Nephron (organoid): ENCODE results near the gene RADIL.
"Not testable (repeated sequence)": the region's sequence is repeated elsewhere in the genome, so short reads cannot be mapped to it uniquely, and the experiment has no call there.

Experiments used
- H3K27ac Mint-ChIP-seq, 3 experiments: 2 replicates each; pipeline ENCODE4 v1.8.0; 2020; ENCODE audit warnings: mixed read lengths in 3 of 3, mild to moderate bottlenecking in 2 of 3, moderate library complexity in 1 of 3
- H3K27me3 Mint-ChIP-seq: 2 replicates; pipeline ENCODE4 v1.8.0; 2021; ENCODE audit warnings: low read depth, mild to moderate bottlenecking, moderate library complexity, mixed read lengths
- H3K36me3 Mint-ChIP-seq: 2 replicates; pipeline ENCODE4 v1.8.0; 2020; ENCODE audit warnings: low read depth, mixed read lengths
- H3K4me1 Mint-ChIP-seq: 2 replicates; pipeline ENCODE4 v1.8.0; 2020; ENCODE audit warnings: mixed read lengths
- H3K4me3 Mint-ChIP-seq, 3 experiments: 2 replicates each; pipeline ENCODE4 v1.8.0; 2020; ENCODE audit warnings: mild to moderate bottlenecking in 3 of 3, mixed read lengths in 3 of 3, moderate library complexity in 2 of 3
- H3K9me3 Mint-ChIP-seq: 2 replicates; pipeline ENCODE4 v1.8.0; 2020; ENCODE audit warnings: mixed read lengths
- CTCF ChIP-seq, 3 experiments: fragments of 200-600 bp; sonication (generic); IDR thresholded peaks; one replicate each; pipeline ENCODE4 v1.5.0; 2021; ENCODE audit warnings: antibody characterized with exemption in 3 of 3; ENCODE audit not compliant: unreplicated experiment in 3 of 3

Gene RADIL

GRCh38 chr7:4803397-4804241, 79.9 kb downstream of the RADIL start:
- no peaks in the 10 kb centered on the region for H3K4me1 Mint-ChIP-seq
- no peak overlapping the region for H3K4me3 Mint-ChIP-seq
- no peaks in the 10 kb centered on the region for H3K9me3 Mint-ChIP-seq
- peaks cover 29% of the 10 kb centered on the region for H3K27me3 Mint-ChIP-seq
- H3K36me3 Mint-ChIP-seq: no peaks in the 10 kb centered on the region
- no peak for TF ChIP-seq CTCF (IDR thresholded peaks at IDR 0.05; ENCODE audit: unreplicated experiment in 3 of 3)
- peak overlapping the region in 2 of 3 experiments; percentile 28 for H3K27ac Mint-ChIP-seq

DNA sequence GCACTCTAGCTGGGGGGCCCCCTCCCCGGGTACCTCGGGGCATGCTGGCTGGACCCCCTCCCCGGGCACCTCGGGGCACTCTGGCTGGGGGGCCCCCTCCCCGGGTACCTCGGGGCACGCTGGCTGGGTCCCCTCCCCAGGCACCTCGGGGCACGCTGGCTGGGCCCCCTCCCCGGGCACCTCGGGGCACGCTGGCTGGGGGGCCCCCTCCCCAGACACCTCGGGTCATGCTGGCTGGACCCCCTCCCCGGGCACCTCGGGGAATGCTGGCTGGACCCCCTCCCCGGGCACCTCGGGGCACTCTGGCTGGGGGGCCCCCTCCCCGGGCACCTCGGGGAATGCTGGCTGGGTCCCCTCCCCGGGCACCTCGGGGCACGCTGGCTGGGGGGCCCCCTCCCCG, 80.9 kb downstream of the RADIL start:
- H3K36me3 Mint-ChIP-seq, H3K4me1 Mint-ChIP-seq, H3K27ac Mint-ChIP-seq, H3K9me3 Mint-ChIP-seq, H3K4me3 Mint-ChIP-seq: not testable (repeated sequence)
- H3K27me3 Mint-ChIP-seq: peaks cover 21% of the 10 kb centered on the region

- H3K9me3 Mint-ChIP-seq: no peaks in the 10 kb centered on the region
- no peaks in the 10 kb centered on the region for H3K36me3 Mint-ChIP-seq
- H3K27ac Mint-ChIP-seq: no peak overlapping the region
- no peak overlapping the region for H3K4me3 Mint-ChIP-seq
- H3K4me1 Mint-ChIP-seq: no peaks in the 10 kb centered on the region
- TF ChIP-seq CTCF (IDR thresholded peaks at IDR 0.05; ENCODE audit: unreplicated experiment in 3 of 3): no peak
- H3K27me3 Mint-ChIP-seq: peaks cover 15% of the 10 kb centered on the region
Observed at GRCh38 chr7:4801839-4802231, 81.7 kb downstream of the RADIL start.

DNA sequence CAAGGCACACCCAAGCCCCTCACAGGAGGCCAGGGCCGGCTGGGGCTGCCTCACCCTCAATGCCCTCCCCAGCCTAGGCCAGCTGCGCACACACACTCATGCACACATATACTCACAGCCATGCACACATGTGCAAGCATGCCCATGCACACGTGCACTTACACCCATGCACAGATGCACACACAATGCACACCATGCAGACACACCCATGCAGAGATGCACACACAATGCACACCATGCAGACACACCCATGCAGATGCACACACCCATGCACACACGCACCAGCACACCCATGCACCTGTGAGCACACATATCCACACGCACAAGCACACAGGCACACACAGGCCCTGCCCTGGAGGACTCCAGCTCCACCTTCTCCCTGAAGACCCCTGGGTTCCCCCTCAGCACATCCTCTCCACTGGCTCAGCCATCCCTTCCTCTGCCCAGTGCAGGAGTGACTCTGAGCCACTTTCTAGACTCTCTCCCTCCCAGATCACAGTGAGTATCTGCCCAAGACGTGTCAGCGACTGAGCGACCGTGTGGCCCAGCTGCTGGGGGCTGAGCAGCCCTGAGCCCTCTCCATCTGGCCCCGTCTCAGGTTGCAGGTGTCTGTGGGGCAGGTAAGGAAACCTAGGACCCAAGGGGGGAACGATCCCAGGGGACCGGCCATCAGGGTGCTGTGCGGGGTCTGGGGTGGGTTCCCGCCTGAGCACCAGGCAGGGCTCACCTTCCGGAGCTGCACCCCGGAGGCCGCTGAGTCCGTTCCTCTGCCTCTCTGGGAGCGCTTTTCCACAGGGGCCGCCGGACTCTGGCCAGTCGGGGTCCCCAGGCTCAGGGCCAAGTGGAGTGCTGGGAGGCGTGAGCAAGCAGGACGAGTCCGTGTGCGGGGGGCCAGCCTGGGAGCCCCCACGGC, 82.3 kb downstream of the RADIL start:
- Mint-ChIP-seq H3K27me3 (peaks cover 9% of the 10 kb centered on the region), H3K4me3 (no peak overlapping the region)
- no peak for TF ChIP-seq CTCF (IDR thresholded peaks at IDR 0.05; ENCODE audit: unreplicated experiment in 3 of 3)

DNA sequence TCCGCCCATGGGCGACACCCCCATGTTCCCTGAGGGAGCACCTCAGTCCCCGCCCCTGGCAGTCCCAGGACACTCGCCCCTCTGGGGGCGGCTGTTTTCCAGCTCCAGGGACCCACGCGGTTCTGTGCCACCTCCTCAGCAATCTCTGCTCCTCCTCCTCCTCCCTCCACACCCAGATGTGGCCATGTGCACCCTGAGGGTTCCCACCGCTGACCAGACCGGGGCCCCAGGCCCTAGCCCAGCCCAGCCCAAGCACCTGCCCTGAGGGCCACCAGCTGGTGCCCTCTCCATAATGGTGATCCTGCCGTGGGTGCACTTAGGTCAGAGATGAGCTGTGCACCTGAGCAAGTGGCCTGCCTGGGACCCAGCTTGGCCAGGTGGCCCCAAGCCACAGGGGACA, 83.0 kb downstream of the RADIL start:
- Mint-ChIP-seq H3K9me3 (no peaks in the 10 kb centered on the region), H3K4me1 (no peaks in the 10 kb centered on the region), H3K27me3 (peaks cover 6% of the 10 kb centered on the region), H3K27ac (no peak overlapping the region), H3K36me3 (no peaks in the 10 kb centered on the region), H3K4me3 (no peak overlapping the region)
- no peak for TF ChIP-seq CTCF (IDR thresholded peaks at IDR 0.05; ENCODE audit: unreplicated experiment in 3 of 3)

More for the DNA sequence above, 82.3 kb downstream of the RADIL start:
- Mint-ChIP-seq H3K9me3 (no peaks in the 10 kb centered on the region), H3K36me3 (no peaks in the 10 kb centered on the region), H3K4me1 (no peaks in the 10 kb centered on the region), H3K27ac (no peak overlapping the region)

DNA sequence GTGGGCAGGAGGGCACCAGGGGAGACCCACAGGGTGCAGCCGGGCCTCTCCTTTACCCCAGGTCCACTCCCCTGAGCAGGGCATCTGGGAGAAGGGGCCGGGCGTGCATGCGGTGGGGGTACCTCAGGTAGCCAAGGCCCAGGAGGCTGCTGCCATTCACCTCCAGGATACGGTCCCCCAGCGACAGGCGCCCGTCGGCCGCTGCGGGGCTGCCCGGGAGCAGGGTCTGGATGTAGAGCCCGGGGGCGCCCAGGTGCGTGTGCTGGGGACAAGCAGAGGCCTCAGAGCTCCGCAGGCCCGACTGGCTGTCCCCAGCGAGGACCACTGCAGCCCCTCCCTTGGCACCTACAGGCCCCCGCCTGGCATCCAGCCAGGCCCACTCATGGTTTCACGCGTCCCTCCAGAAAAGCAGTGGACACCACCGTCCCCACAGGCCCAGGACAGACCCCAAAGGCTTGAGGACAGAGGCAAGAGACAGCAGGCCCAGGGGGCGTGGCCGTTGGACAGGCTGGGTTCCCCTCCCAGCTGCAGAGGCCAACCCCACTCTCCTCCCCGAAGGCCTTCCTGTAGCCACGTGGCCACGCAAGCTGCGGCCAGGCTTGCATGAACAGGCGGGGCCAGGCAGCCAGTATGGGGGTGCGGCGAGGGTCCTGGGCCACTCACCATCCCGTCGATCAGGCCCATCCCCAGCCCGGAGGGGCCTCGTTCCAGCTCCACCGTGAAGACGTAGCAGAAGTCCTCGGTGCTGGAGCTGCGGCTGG, 83.8 kb downstream of the RADIL start:
- no peak overlapping the region for H3K4me3 Mint-ChIP-seq
- no peaks in the 10 kb centered on the region for H3K9me3 Mint-ChIP-seq
- peaks cover under 1% of the 10 kb centered on the region for H3K36me3 Mint-ChIP-seq
- peaks cover 6% of the 10 kb centered on the region for H3K27me3 Mint-ChIP-seq
- no peak overlapping the region for H3K27ac Mint-ChIP-seq
- no peak for TF ChIP-seq CTCF (IDR thresholded peaks at IDR 0.05; ENCODE audit: unreplicated experiment in 3 of 3)
- no peaks in the 10 kb centered on the region for H3K4me1 Mint-ChIP-seq
